NCI-H2196 treated with DMSO at 0.1 percent for 48 hours (cell line): ENCODE data around the gene KRT85.

ENCODE experiments used
- DNase-seq: peaks from one replicate; lab custom pipeline; 2025; ENCODE audit not compliant: unreplicated experiment; lab: John Stamatoyannopoulos, UW

Gene KRT85

GRCh38 chr12:52369211-52369610, 1.9 kb upstream of the KRT85 start:
- DNase-seq, result no peak

GRCh38 chr12:52368508-52368907, 1.2 kb upstream of the KRT85 start:
- no peak for DNase-seq

GRCh38 chr12:52367876-52368275, 595 bp upstream of the KRT85 start:
- DNase-seq, result no peak

GRCh38 chr12:52364901-52365489, 2.3 kb downstream of the KRT85 start:
- no peak for DNase-seq

- no peak for DNase-seq
These were observed 3.2 kb downstream of the KRT85 start for GRCh38 chr12:52364061-52364460.

GRCh38 chr12:52363111-52363679, 4.1 kb downstream of the KRT85 start:
- DNase-seq, result no peak

- DNase-seq, result no peak
These were observed 5.1 kb downstream of the KRT85 start for GRCh38 chr12:52362118-52362726.

- no peak for DNase-seq
These were observed 5.7 kb downstream of the KRT85 start for GRCh38 chr12:52361553-52361952.

- no peak for DNase-seq
These were observed 6.5 kb downstream of the KRT85 start for GRCh38 chr12:52360663-52361271.

GRCh38 chr12:52360106-52360662, 7.1 kb downstream of the KRT85 start:
- DNase-seq, result no peak

GRCh38 chr12:52359621-52360061, 7.6 kb downstream of the KRT85 start:
- no peak for DNase-seq

GRCh38 chr12:52358575-52359350, 8.5 kb downstream of the KRT85 start:
- DNase-seq, result no peak

- no peak for DNase-seq
These were observed 10.3 kb downstream of the KRT85 start for GRCh38 chr12:52356762-52357580.

- no peak for DNase-seq
These were observed 11.1 kb downstream of the KRT85 start for GRCh38 chr12:52356031-52356761.

GRCh38 chr12:52355176-52355575, 12.1 kb downstream of the KRT85 start:
- no peak for DNase-seq

GRCh38 chr12:52354200-52354599, 13.1 kb downstream of the KRT85 start:
- no peak for DNase-seq

GRCh38 chr12:52353766-52354165, 13.5 kb downstream of the KRT85 start:
- no peak for DNase-seq

GRCh38 chr12:52352951-52353350, 14.3 kb downstream of the KRT85 start:
- no peak for DNase-seq

GRCh38 chr12:52351196-52352059, 15.9 kb downstream of the KRT85 start:
- DNase-seq, result no peak
